DOHH2 (cell line): ENCODE results near the gene CAMSAP1.

Source experiments
- H3F3A ChIP-seq: fragments of 200-600 bp; sonication (generic), shearing (Covaris generic); 2 replicates; pipeline ENCODE4 v1.6.0; 2016; ENCODE audit warnings: antibody characterized with exemption, mild to moderate bottlenecking; ENCODE audit not compliant: control insufficient read depth, insufficient read depth
- H3K27ac ChIP-seq: fragments of 200-600 bp; sonication (generic); 2 replicates; pipeline ENCODE4 v1.5.1; 2014; ENCODE audit warnings: low read depth, mild to moderate bottlenecking, low read length, moderate library complexity
- H3K27me3 ChIP-seq: fragments of 200-600 bp; sonication (generic); 2 replicates; pipeline ENCODE4 v1.6.1; 2014; ENCODE audit warnings: mild to moderate bottlenecking, low read length, mixed read lengths; ENCODE audit not compliant: control insufficient read depth
- H3K36me3 ChIP-seq: fragments of 200-600 bp; sonication (generic); 2 replicates; pipeline ENCODE4 v1.6.1; 2014; ENCODE audit warnings: mild to moderate bottlenecking, low read length, moderate library complexity, mixed read lengths; ENCODE audit not compliant: control insufficient read depth
- H3K4me1 ChIP-seq: fragments of 200-600 bp; sonication (generic); 2 replicates; pipeline ENCODE4 v1.6.1; 2014; ENCODE audit warnings: mild to moderate bottlenecking, low read length, mixed read lengths; ENCODE audit not compliant: control insufficient read depth
- H3K4me2 ChIP-seq: fragments of 200-600 bp; sonication (generic); 2 replicates; pipeline ENCODE4 v1.6.0; 2014; ENCODE audit warnings: mild to moderate bottlenecking, low read length, moderate library complexity
- H3K4me3 ChIP-seq: fragments of 200-600 bp; sonication (generic); 2 replicates; pipeline ENCODE4 v1.5.1; 2014; ENCODE audit warnings: mild to moderate bottlenecking, low read length, mixed read lengths
- H3K79me2 ChIP-seq: fragments of 200-600 bp; sonication (generic); 2 replicates; pipeline ENCODE4 v1.6.1; 2014; ENCODE audit warnings: mild to moderate bottlenecking, low read length, mixed read lengths; ENCODE audit not compliant: control insufficient read depth
- H3K9me2 ChIP-seq: fragments of 200-600 bp; sonication (generic); replicated peaks from 2 replicates; pipeline ENCODE4 v1.6.1; 2014; ENCODE audit warnings: mild to moderate bottlenecking, low read length, mixed read lengths; ENCODE audit not compliant: control insufficient read depth
- H3K9me3 ChIP-seq: fragments of 200-600 bp; sonication (generic); 2 replicates; pipeline ENCODE4 v1.6.1; 2014; ENCODE audit warnings: antibody characterized with exemption, low read length, mixed read lengths; ENCODE audit not compliant: control insufficient read depth, insufficient read depth
- H4K20me1 ChIP-seq: fragments of 200-600 bp; sonication (generic); 2 replicates; pipeline ENCODE4 v1.6.0; 2014; ENCODE audit warnings: low read depth, mild to moderate bottlenecking, antibody characterized with exemption, low read length, moderate library complexity; ENCODE audit not compliant: control insufficient read depth, insufficient read depth
- CTCF ChIP-seq: fragments of 200-600 bp; sonication (generic); IDR thresholded peaks from one replicate; pipeline ENCODE4 v1.5.1; 2014; ENCODE audit warnings: antibody characterized with exemption, mild to moderate bottlenecking, low read depth, low read length; ENCODE audit not compliant: poor library complexity, severe bottlenecking
- EZH2phosphoT487 ChIP-seq: fragments of 200-600 bp; sonication (generic); IDR thresholded peaks from 2 replicates; pipeline ENCODE4 v1.6.1; 2017; ENCODE audit warnings: borderline replicate concordance, mild to moderate bottlenecking, antibody characterized with exemption, low read length, moderate library complexity, mixed read lengths

Gene CAMSAP1

GRCh38 chr9:135909371-135909770, 2.0 kb upstream of the CAMSAP1 start:
- peak overlapping the region; percentile 93 for H3K4me2 ChIP-seq
- H3K27me3 ChIP-seq: no peaks in the 10 kb centered on the region
- H3K79me2 ChIP-seq: peaks cover 54% of the 10 kb centered on the region
- TF ChIP-seq CTCF (no peak), EZH2phosphoT487 (no peak)
- H4K20me1 ChIP-seq: 0 out of 2 replicates have a peak, but pooled peaks cover 6% of the 10 kb centered on the region
- peaks cover 44% of the 10 kb centered on the region for H3K36me3 ChIP-seq
- peaks cover 4% of the 10 kb centered on the region for H3F3A ChIP-seq
- H3K9me3 ChIP-seq: peaks cover 4% of the 10 kb centered on the region; the same call in 1 of the 2 replicates
- peaks cover 34% of the 10 kb centered on the region for H3K4me1 ChIP-seq
- peak overlapping the region; percentile 89 for H3K4me3 ChIP-seq
- no peaks in the 10 kb centered on the region for H3K9me2 ChIP-seq
- H3K27ac ChIP-seq: no peak overlapping the region

GRCh38 chr9:135908754-135909204, 1.4 kb upstream of the CAMSAP1 start:
- Histone ChIP-seq H3K36me3 (peaks cover 39% of the 10 kb centered on the region), H3K27ac (no peak overlapping the region), H3K9me2 (no peaks in the 10 kb centered on the region), H3K27me3 (no peaks in the 10 kb centered on the region), H4K20me1 (0 out of 2 replicates have a peak, but pooled peaks cover 6% of the 10 kb centered on the region), H3K4me2 (peak overlapping the region; percentile 93), H3F3A (peaks cover 4% of the 10 kb centered on the region), H3K9me3 (peaks cover 3% of the 10 kb centered on the region; the same call in 1 of the 2 replicates), H3K4me3 (peak overlapping the region; percentile 89), H3K79me2 (peaks cover 60% of the 10 kb centered on the region), H3K4me1 (peaks cover 34% of the 10 kb centered on the region)
- no peak for TF ChIP-seq EZH2phosphoT487
- TF ChIP-seq CTCF: no peak

GRCh38 chr9:135908093-135908753, 877 bp upstream of the CAMSAP1 start:
- peaks cover 34% of the 10 kb centered on the region for H3K4me1 ChIP-seq
- peaks cover 10% of the 10 kb centered on the region for H4K20me1 ChIP-seq
- H3K79me2 ChIP-seq: peaks cover 66% of the 10 kb centered on the region
- no peaks in the 10 kb centered on the region for H3K9me3 ChIP-seq
- no peak overlapping the region for H3K27ac ChIP-seq
- H3K4me3 ChIP-seq: peak overlapping the region; percentile 89
- H3K4me2 ChIP-seq: peak overlapping the region; percentile 93
- peaks cover 39% of the 10 kb centered on the region for H3K36me3 ChIP-seq
- TF ChIP-seq EZH2phosphoT487 (no peak), CTCF (no peak)
- H3F3A ChIP-seq: peaks cover 4% of the 10 kb centered on the region
- H3K27me3 ChIP-seq: no peaks in the 10 kb centered on the region
- H3K9me2 ChIP-seq: no peaks in the 10 kb centered on the region
